Smooth muscle cell (in vitro differentiated cells): Measurements from ENCODE around the gene DSPP. TPM values are rescaled to one million over a fixed set of nuclear protein-coding genes. Genes with fewer than 3 reads are reported as not detected.

Experiments
- DNase-seq: peaks from one replicate; lab custom pipeline; 2025; ENCODE audit not compliant: unreplicated experiment; lab: John Stamatoyannopoulos, UW
- H2AFZ ChIP-seq: fragments of 200-600 bp; sonication (generic); 2 replicates; pipeline ENCODE4 v1.6.0; 2016; ENCODE audit warnings: antibody characterized with exemption, low read depth, mild to moderate bottlenecking
- H3F3A ChIP-seq: fragments of 200-600 bp; sonication (generic); 2 replicates; pipeline ENCODE4 v1.6.0; 2017; ENCODE audit warnings: antibody characterized with exemption, low read depth
- H3K27ac ChIP-seq: fragments of 200-600 bp; sonication (generic); 2 replicates; pipeline ENCODE4 v1.5.1; 2016; ENCODE audit warnings: low read depth, mild to moderate bottlenecking
- H3K27me3 ChIP-seq: fragments of 200-600 bp; sonication (generic); 2 replicates; pipeline ENCODE4 v1.6.1; 2016; ENCODE audit warnings: low read depth, mild to moderate bottlenecking
- H3K36me3 ChIP-seq: fragments of 200-600 bp; sonication (generic); 2 replicates; pipeline ENCODE4 v1.5.1; 2016; ENCODE audit warnings: low read depth
- H3K4me1 ChIP-seq: fragments of 200-600 bp; sonication (generic); 2 replicates; pipeline ENCODE4 v1.5.1; 2016; ENCODE audit warnings: low read depth
- H3K4me2 ChIP-seq: fragments of 200-600 bp; sonication (generic); 2 replicates; pipeline ENCODE4 v1.6.0; 2016; ENCODE audit warnings: mild to moderate bottlenecking
- H3K4me3 ChIP-seq: fragments of 200-600 bp; sonication (generic); 2 replicates; pipeline ENCODE4 v1.5.1; 2016; ENCODE audit warnings: mild to moderate bottlenecking
- H3K79me2 ChIP-seq: fragments of 200-600 bp; sonication (generic); 2 replicates; pipeline ENCODE4 v1.6.0; 2016; ENCODE audit warnings: low read depth, mild to moderate bottlenecking
- H3K9ac ChIP-seq: fragments of 200-600 bp; sonication (generic); 2 replicates; pipeline ENCODE4 v1.6.0; 2016; ENCODE audit warnings: low read depth
- H3K9me3 ChIP-seq: fragments of 200-600 bp; sonication (generic); replicated peaks from 2 replicates; pipeline ENCODE4 v1.5.1; 2016; ENCODE audit warnings: low read depth
- H4K20me1 ChIP-seq: fragments of 200-600 bp; sonication (generic); 2 replicates; pipeline ENCODE4 v1.6.0; 2016; ENCODE audit warnings: low read depth
- CTCF ChIP-seq: fragments of 200-600 bp; sonication (generic); IDR thresholded peaks from 2 replicates; pipeline ENCODE4 v1.5.1; 2017; ENCODE audit warnings: borderline replicate concordance, mild to moderate bottlenecking, antibody characterized with exemption; ENCODE audit not compliant: insufficient read depth, poor library complexity, severe bottlenecking
- WGBS: methylation state at CpG from one replicate; pipeline ENCODE4 v1.1.7; 2016; ENCODE audit warnings: low lambda C conversion rate; 5-methylcytosine and 5-hydroxymethylcytosine counted together
- polyA plus RNA-seq: library from polyadenylated mRNA; unstranded; fragments of >200 nt; fragmentation: Nextera tagmentation; extraction: Ambion mirVana; gene quantifications from 2 replicates; pipeline ENCODE4 v1.2.1, GENCODE V29; 2016
- total RNA-seq: library from RNA; depleted of rRNA; stranded (reverse); fragments of >200 nt; gene quantifications from 2 replicates; pipeline ENCODE4 v1.2.3, GENCODE V29; 2014

The DSPP gene
- total and polyA plus RNA-seq, 2 experiments from 2014 or later, result not detected

DNA sequence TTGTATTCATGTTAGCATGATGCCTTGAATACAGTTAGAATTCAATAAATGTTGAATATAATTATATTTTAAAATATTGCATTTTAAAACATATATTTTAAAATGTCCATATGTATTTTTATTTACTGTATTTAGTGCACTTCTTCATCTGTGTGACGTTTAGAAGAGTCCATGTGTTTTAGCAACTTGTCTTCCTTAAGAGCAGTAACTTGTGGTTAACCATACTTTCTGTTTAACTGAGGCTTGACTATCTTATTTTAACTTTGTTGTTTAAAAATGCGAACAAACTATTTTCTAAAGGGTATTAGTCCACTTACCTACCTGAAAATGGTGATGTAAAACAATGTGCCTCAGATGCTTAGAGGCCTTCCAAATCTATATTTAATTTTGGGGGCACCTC, 42.6 kb downstream of the DSPP start:
- Histone ChIP-seq H3K9me3 (no peaks in the 10 kb centered on the region), H3K4me1 (peaks cover 10% of the 10 kb centered on the region), H3K4me2 (no peak overlapping the region), H3F3A (no peaks in the 10 kb centered on the region), H3K9ac (no peak overlapping the region), H2AFZ (no peak overlapping the region), H4K20me1 (no peaks in the 10 kb centered on the region), H3K36me3 (no peaks in the 10 kb centered on the region), H3K4me3 (no peak overlapping the region), H3K27me3 (no peaks in the 10 kb centered on the region), H3K79me2 (no peaks in the 10 kb centered on the region), H3K27ac (no peak overlapping the region)
- 86% methylated on average over 2 of the region's 2 CpGs for WGBS
- no peak for TF ChIP-seq CTCF
- no peak for DNase-seq

DNA sequence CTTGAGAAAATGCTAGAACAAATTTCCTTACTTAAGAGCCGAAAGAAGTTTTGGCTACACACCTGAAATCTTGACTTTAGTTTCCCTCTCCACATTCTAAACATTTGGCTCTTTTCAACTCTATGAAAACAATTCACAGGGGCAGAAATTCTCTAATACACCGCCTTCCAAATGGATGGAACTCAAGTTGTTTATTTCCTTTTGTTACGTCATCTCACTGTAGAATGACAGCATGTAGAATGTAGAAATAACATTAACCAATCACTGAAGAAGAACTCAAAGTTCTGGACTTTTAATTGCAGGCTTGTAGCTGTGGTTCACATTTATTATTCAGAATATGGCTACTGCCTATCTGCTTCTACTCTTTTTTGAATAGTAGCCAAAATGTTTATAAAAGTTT, 43.6 kb downstream of the DSPP start:
- no peak overlapping the region for H3K4me2 ChIP-seq
- no peaks in the 10 kb centered on the region for H3K79me2 ChIP-seq
- H2AFZ ChIP-seq, result no peak overlapping the region
- no peaks in the 10 kb centered on the region for H3K36me3 ChIP-seq
- no peak overlapping the region for H3K9ac ChIP-seq
- H3F3A ChIP-seq, result no peaks in the 10 kb centered on the region
- H3K27ac ChIP-seq, result no peak overlapping the region
- no peaks in the 10 kb centered on the region for H4K20me1 ChIP-seq
- H3K4me1 ChIP-seq, result peaks cover 10% of the 10 kb centered on the region
- no peak for DNase-seq
- 92% methylated on average over 3 of the region's 3 CpGs for WGBS
- H3K9me3 ChIP-seq, result no peaks in the 10 kb centered on the region
- H3K4me3 ChIP-seq, result no peak overlapping the region
- no peak for TF ChIP-seq CTCF
- H3K27me3 ChIP-seq, result no peaks in the 10 kb centered on the region

GRCh38 chr4:87654487-87655044, 46.2 kb downstream of the DSPP start:
- DNase-seq, result no peak
- Histone ChIP-seq H3K27me3 (no peaks in the 10 kb centered on the region), H3K79me2 (no peaks in the 10 kb centered on the region), H4K20me1 (no peaks in the 10 kb centered on the region), H2AFZ (no peak overlapping the region), H3K9ac (no peak overlapping the region), H3F3A (no peaks in the 10 kb centered on the region), H3K4me1 (peaks cover 10% of the 10 kb centered on the region), H3K36me3 (no peaks in the 10 kb centered on the region), H3K4me2 (no peak overlapping the region), H3K4me3 (no peak overlapping the region), H3K27ac (no peak overlapping the region), H3K9me3 (no peaks in the 10 kb centered on the region)
- no peak for TF ChIP-seq CTCF
- 50% methylated on average over 1 of the region's 1 CpG for WGBS

GRCh38 chr4:87657525-87657924, 49.2 kb downstream of the DSPP start:
- Histone ChIP-seq H2AFZ (no peak overlapping the region), H3K27me3 (no peaks in the 10 kb centered on the region), H3K9ac (no peak overlapping the region), H3K4me3 (no peak overlapping the region), H3K79me2 (no peaks in the 10 kb centered on the region), H3K9me3 (no peaks in the 10 kb centered on the region), H3K36me3 (no peaks in the 10 kb centered on the region), H4K20me1 (no peaks in the 10 kb centered on the region), H3K27ac (no peak overlapping the region), H3K4me1 (peaks cover 10% of the 10 kb centered on the region), H3K4me2 (no peak overlapping the region), H3F3A (no peaks in the 10 kb centered on the region)
- no peak for TF ChIP-seq CTCF
- DNase-seq, result no peak
- 44% methylated on average over 3 of the region's 3 CpGs for WGBS
